WERI-Rb-1 (cell line): ENCODE data around the gene PPM1L.

Experiments used
- DNase-seq: peaks from one replicate; pipeline ENCODE4 v3.0.0-alpha.2; 2020
- H3K27ac ChIP-seq: fragments of 250-450 bp; sonication (Bioruptor Pico); 2 replicates; pipeline ENCODE4 v1.5.1; 2020; ENCODE audit warnings: mild to moderate bottlenecking, moderate library complexity
- H3K27me3 ChIP-seq: fragments of 250-450 bp; sonication (Bioruptor Pico); 2 replicates; pipeline ENCODE4 v1.5.1; 2021; ENCODE audit warnings: mild to moderate bottlenecking, low read depth, moderate library complexity; ENCODE audit not compliant: insufficient read depth, severe bottlenecking
- H3K36me3 ChIP-seq: fragments of 250-450 bp; sonication (Bioruptor Pico); 2 replicates; pipeline ENCODE4 v1.5.1; 2020; ENCODE audit warnings: mild to moderate bottlenecking, moderate library complexity
- H3K4me3 ChIP-seq: 2 replicates; pipeline ENCODE4 v1.5.1; 2011; ENCODE audit warnings: low read depth, mild to moderate bottlenecking, control low read depth, low read length
- H3K9me3 ChIP-seq: fragments of 250-450 bp; sonication (Bioruptor Pico); 2 replicates; pipeline ENCODE4 v1.5.1; 2021; ENCODE audit warnings: mild to moderate bottlenecking, moderate library complexity; ENCODE audit not compliant: severe bottlenecking
- TF ChIP-seq, protein P1 (sequence below): IDR thresholded peaks from 2 replicates; pipeline ENCODE4 v1.5.1; 2011; ENCODE audit warnings: low read depth, mild to moderate bottlenecking, control low read depth, inconsistent platforms, low read length

Gene PPM1L

DNA sequence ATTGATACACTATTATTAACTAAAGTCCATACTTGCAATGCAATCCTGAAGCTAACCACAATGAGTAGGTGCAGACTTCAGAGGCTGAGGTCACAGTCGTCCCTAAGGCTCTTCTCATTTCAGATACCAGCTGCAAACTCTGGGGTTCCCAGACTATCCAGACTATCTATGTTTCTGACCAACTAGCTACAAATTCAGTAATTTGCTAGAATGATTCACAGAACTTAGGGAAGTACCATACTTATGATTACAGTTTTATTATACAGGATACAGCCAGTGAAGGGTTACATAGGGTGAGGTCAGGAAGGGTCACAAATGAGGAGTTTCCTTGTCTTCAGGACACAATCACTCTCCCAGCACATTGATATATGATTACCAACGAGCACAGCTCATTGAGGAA is 36.5 kb downstream of the PPM1L start:
- TF ChIP-seq, protein P1, sequence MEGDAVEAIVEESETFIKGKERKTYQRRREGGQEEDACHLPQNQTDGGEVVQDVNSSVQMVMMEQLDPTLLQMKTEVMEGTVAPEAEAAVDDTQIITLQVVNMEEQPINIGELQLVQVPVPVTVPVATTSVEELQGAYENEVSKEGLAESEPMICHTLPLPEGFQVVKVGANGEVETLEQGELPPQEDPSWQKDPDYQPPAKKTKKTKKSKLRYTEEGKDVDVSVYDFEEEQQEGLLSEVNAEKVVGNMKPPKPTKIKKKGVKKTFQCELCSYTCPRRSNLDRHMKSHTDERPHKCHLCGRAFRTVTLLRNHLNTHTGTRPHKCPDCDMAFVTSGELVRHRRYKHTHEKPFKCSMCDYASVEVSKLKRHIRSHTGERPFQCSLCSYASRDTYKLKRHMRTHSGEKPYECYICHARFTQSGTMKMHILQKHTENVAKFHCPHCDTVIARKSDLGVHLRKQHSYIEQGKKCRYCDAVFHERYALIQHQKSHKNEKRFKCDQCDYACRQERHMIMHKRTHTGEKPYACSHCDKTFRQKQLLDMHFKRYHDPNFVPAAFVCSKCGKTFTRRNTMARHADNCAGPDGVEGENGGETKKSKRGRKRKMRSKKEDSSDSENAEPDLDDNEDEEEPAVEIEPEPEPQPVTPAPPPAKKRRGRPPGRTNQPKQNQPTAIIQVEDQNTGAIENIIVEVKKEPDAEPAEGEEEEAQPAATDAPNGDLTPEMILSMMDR: no peak
- H3K4me3 ChIP-seq: no peak overlapping the region
- DNase-seq: no peak
- no peaks in the 10 kb centered on the region for H3K27me3 ChIP-seq
- H3K27ac ChIP-seq: no peak overlapping the region
- H3K9me3 ChIP-seq: no peaks in the 10 kb centered on the region
- no peaks in the 10 kb centered on the region for H3K36me3 ChIP-seq

DNA sequence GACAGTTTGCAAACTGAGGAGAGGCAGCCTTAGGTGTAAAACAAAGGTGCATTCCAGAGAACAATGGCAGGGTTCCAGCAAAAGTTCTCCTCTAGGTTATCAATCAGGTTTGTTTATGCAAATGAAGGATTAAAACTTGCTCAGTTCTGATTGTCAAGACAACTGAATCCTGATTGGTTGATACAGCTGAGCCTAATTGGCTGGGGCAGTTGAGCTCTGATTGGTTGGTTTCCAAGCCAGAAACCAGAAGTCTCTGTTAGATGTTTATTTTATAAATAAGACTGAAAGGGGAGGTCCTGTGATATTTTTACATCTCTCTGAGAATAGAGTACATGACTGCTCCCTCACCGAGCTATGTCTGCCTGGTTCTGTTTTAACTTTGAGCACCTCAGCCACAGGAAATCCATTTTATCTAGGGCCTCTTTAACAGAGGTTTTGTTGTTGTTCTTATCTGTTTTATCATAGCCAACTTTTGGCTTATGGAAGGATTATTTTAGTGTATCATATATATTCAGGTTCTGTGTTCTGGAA is 37.8 kb downstream of the PPM1L start:
- DNase-seq: no peak
- no peaks in the 10 kb centered on the region for H3K9me3 ChIP-seq
- no peaks in the 10 kb centered on the region for H3K36me3 ChIP-seq

DNA sequence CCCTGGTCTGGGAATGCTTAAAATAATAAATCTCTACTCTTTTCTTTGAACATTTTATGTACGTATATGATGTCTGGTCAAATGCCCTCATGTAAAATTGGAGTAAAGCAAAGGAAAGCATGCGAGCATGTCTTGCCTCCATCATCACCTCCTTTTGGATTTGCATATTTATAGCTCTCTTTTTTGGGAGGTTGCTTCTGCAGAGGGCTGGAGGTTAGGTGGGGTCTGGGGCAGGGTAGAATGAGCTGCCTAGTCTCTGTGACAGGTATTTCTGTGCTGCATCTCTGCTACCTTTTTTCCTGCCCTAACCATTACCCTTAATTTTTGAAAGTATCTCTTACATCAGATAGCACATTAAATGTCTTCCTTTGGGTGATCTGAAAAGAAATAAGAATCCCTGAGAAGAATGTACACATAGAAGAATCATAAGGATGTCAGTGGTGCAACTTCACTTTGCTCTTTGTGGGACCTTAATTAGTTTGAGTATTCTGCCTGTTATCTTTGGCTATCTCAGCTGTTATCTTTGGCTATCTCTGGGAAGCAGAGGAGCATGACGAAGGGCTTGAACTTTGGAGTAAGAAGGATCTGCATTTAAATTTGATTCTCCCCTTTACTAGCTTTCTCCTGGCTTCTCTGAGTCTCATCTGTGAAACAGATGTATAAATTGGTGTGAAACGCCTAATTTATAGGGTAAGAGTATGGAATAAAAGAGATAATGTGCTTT is 40.2 kb downstream of the PPM1L start:
- Histone ChIP-seq H3K27ac (no peak overlapping the region), H3K4me3 (no peak overlapping the region), H3K9me3 (no peaks in the 10 kb centered on the region), H3K36me3 (no peaks in the 10 kb centered on the region), H3K27me3 (no peaks in the 10 kb centered on the region)
- no peak for DNase-seq
- TF ChIP-seq, protein P1: no peak

More for the DNA sequence above, 37.8 kb downstream of the PPM1L start:
- TF ChIP-seq, protein P1: no peak
- H3K4me3 ChIP-seq: no peak overlapping the region
- no peaks in the 10 kb centered on the region for H3K27me3 ChIP-seq
- H3K27ac ChIP-seq: no peak overlapping the region

DNA sequence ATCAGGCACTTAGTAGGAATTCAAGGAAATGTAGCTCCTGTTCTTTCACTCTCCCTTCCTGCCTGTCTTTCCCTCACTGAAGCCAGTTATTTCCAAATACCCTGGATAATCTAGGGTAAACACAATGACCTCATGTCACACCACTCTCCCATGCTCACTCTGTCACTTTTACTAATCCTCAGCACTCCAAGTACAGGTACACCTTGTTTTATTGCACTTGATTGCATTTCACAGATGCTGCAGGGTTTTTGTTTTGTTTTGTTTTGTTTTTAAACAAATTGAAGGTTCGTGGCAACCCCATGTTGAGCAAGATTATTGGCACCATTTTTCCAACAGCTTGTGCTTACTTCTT is 40.8 kb downstream of the PPM1L start:
- Histone ChIP-seq H3K9me3 (no peaks in the 10 kb centered on the region), H3K27me3 (no peaks in the 10 kb centered on the region), H3K36me3 (no peaks in the 10 kb centered on the region), H3K4me3 (no peak overlapping the region), H3K27ac (no peak overlapping the region)
- peak; percentile 9 for DNase-seq
- TF ChIP-seq, protein P1: no peak

DNA sequence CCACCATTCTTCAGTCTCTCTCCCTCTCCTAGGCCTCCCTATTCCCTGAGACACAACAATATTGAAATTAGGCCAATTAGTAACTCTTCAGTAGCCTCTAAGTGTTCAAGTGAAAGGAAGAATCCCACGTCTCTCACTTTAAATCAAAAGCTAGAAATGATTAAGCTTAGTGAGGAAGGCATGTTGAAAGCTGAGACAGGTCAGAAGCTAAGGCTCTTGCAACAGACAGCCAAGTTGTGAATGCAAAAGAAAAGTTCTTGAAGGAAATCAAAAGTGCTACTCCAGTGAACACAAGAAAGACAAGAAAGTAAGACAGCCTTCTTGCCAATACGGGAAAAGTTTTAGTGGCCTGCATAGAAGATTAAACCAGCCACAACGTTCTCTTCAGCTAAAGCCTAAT is 41.3 kb downstream of the PPM1L start:
- Histone ChIP-seq H3K27ac (no peak overlapping the region), H3K4me3 (no peak overlapping the region), H3K27me3 (no peaks in the 10 kb centered on the region), H3K36me3 (no peaks in the 10 kb centered on the region), H3K9me3 (no peaks in the 10 kb centered on the region)
- DNase-seq: no peak
- TF ChIP-seq, protein P1: no peak
